ENCODE results near the gene LRRC7. TPM values are rescaled to one million over a fixed set of nuclear protein-coding genes. Genes with fewer than 3 reads are reported as not detected.

LRRC7 gene
- total and polyA plus RNA-seq, 2 of the 8 experiments (the other 6 are each of a cell fraction or from before 2014, with no cell fraction given), result 0.03 to 0.17 TPM

DNA sequence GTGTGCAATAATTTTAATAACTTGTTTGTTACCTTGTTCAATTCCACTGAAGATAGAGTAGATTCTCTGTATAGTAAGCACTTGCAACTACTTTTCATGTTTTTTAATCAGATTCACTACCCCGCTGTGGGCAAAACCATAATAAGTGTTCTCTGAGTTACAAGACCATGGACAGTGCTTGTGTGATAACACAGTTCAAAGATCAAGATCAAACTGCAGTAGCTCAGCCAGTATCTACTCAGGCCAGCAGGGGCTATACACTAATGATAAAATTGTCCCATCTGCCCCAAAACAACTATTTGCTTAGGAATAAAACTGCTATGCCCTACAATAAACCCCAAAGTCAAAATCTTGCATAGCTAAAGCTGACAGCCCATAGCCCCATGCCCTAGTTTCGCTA is 129.6 kb downstream of the LRRC7 start:
- no peaks in the 10 kb centered on the region for H3K23me2 ChIP-seq (ENCODE audit: low read depth, low read length)
- H3K9me3 ChIP-seq (ENCODE audit: insufficient read depth in 2 of 2, low read depth in 1 of 2, low read length in 1 of 2), result peaks cover 4 to 6% of the 10 kb centered on the region in 2 experiments; a peak in 1 of 4 replicates
- no peak overlapping the region for H2AFZ ChIP-seq (ENCODE audit: low read length)
- H3K79me1 ChIP-seq (ENCODE audit: low read depth, low read length), result no peaks in the 10 kb centered on the region
- H3K18ac ChIP-seq (ENCODE audit: extremely low read depth, low read length), result no peak overlapping the region
- no peak overlapping the region for H2BK15ac ChIP-seq (ENCODE audit: low read length)
- H4K91ac ChIP-seq (replicated peaks; ENCODE audit: insufficient read length, low read length), result no peak overlapping the region
- no peaks in the 10 kb centered on the region for H3K27me3 ChIP-seq (replicated peaks in 1 of 4; ENCODE audit: control insufficient read depth in 3 of 4, extremely low read depth in 1 of 4, insufficient read depth in 3 of 4, low read length in 3 of 4)
- no peak overlapping the region for H2BK20ac ChIP-seq (ENCODE audit: low read length)
- no peak overlapping the region for H2AK5ac ChIP-seq (ENCODE audit: low read depth, low read length)
- ChIA-PET POLR2A (ENCODE audit: partially characterized antibody) (no interaction called here), CTCF (ENCODE audit: partially characterized antibody) (no interaction called here)
- H2BK120ac ChIP-seq (replicated peaks; ENCODE audit: low read depth, low read length), result no peak overlapping the region
- H4K8ac ChIP-seq (ENCODE audit: extremely low read depth, insufficient read depth, low read length), result no peak overlapping the region
- no peak overlapping the region for H4K5ac ChIP-seq (ENCODE audit: insufficient read length, low read depth, low read length)
- H4K20me1 ChIP-seq (replicated peaks in 1 of 2; ENCODE audit: control insufficient read depth in 1 of 2, insufficient read depth in 2 of 2, low read length in 2 of 2), result no peaks in the 10 kb centered on the region
- H3K56ac ChIP-seq (replicated peaks; ENCODE audit: insufficient read length, low read depth, low read length), result no peak overlapping the region
- no peak overlapping the region for H3K23ac ChIP-seq (ENCODE audit: insufficient read length)
- no peak overlapping the region for H3K4me2 ChIP-seq (ENCODE audit: insufficient read depth in 1 of 2, low read depth in 2 of 2, low read length in 2 of 2)
- no peaks in the 10 kb centered on the region for H3K4me1 ChIP-seq (replicated peaks in 1 of 4; ENCODE audit: control insufficient read depth in 3 of 4, insufficient read depth in 4 of 4, low read length in 3 of 4)
- no peaks in the 10 kb centered on the region for H3K79me2 ChIP-seq (ENCODE audit: control insufficient read depth in 1 of 2, insufficient read depth in 2 of 2, low read length in 2 of 2)
- no peak overlapping the region for H3K14ac ChIP-seq (ENCODE audit: insufficient read length)
- H3K4ac ChIP-seq (replicated peaks; ENCODE audit: insufficient read length, low read depth, low read length), result no peak overlapping the region
- no peak for TF ChIP-seq GTF2F1 (IDR thresholded peaks at IDR 0.05; ENCODE audit: borderline replicate concordance, low read depth, low read length)
- TF ChIP-seq, protein P1, sequence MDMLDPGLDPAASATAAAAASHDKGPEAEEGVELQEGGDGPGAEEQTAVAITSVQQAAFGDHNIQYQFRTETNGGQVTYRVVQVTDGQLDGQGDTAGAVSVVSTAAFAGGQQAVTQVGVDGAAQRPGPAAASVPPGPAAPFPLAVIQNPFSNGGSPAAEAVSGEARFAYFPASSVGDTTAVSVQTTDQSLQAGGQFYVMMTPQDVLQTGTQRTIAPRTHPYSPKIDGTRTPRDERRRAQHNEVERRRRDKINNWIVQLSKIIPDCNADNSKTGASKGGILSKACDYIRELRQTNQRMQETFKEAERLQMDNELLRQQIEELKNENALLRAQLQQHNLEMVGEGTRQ (IDR thresholded peaks at IDR 0.05; ENCODE audit: low read length), result no peak
- TF ChIP-seq TAF1 (IDR thresholded peaks at IDR 0.05; ENCODE audit: low read depth, low read length), result no peak
- 95% methylated on average over 2 of the region's 2 CpGs; no CpG with 5 or more reads in 1 of the 2 experiments for WGBS, 2 experiments (ENCODE audit: extremely low coverage in 1 of 2, insufficient coverage in 1 of 2, insufficient read length in 1 of 2, insufficient replicate concordance in 2 of 2, low coverage in 1 of 2, low lambda C conversion rate in 2 of 2, missing lambda C conversion rate in 1 of 2)
- no peak overlapping the region for H3K9ac ChIP-seq (replicated peaks in 1 of 4; ENCODE audit: extremely low read depth in 1 of 4, low read depth in 3 of 4, low read length in 3 of 4)
- FAIRE-seq, result no peak
- no peak overlapping the region for H3K27ac ChIP-seq (ENCODE audit: low read depth, low read length)
- H2BK5ac ChIP-seq (ENCODE audit: low read depth, low read length), result no peak overlapping the region
- no peak overlapping the region for H3K4me3 ChIP-seq (ENCODE audit: extremely low read depth in 1 of 4, insufficient read depth in 2 of 4, low read depth in 3 of 4, low read length in 4 of 4)
- H2BK12ac ChIP-seq (ENCODE audit: low read depth, low read length), result no peak overlapping the region
- no peaks in the 10 kb centered on the region for H3K36me3 ChIP-seq (ENCODE audit: control insufficient read depth in 2 of 4, insufficient read depth in 4 of 4, low read length in 3 of 4)
- DNase-seq (ENCODE audit: low read depth in 1 of 2, low spot score in 2 of 2), result no peak
